NCI-H526 (cell line): ENCODE measurements around the gene CLEC11A.
"Not testable (repeated sequence)": the region's sequence is repeated elsewhere in the genome, so short reads cannot be mapped to it uniquely, and the experiment has no call there.

ENCODE experiments used
- DNase-seq, 2 experiments: peaks; one replicate each; lab custom pipeline; 2025; lab: John Stamatoyannopoulos, UW

CLEC11A gene

GRCh38 chr19:50756244-50756643, 33.1 kb downstream of the CLEC11A start:
- DNase-seq = not testable (repeated sequence)

- not testable (repeated sequence) for DNase-seq
These were observed 34.5 kb downstream of the CLEC11A start for GRCh38 chr19:50757624-50758023.

- not testable (repeated sequence) for DNase-seq
These were observed 35.9 kb downstream of the CLEC11A start for GRCh38 chr19:50759076-50759475.

GRCh38 chr19:50759886-50760285, 36.7 kb downstream of the CLEC11A start:
- peak in 1 of 2 experiments; percentile 10 for DNase-seq

GRCh38 chr19:50761501-50761900, 38.3 kb downstream of the CLEC11A start:
- not testable (repeated sequence) for DNase-seq

- not testable (repeated sequence) for DNase-seq
These were observed 40.4 kb downstream of the CLEC11A start for GRCh38 chr19:50763521-50763920.

GRCh38 chr19:50764409-50764808, 41.2 kb downstream of the CLEC11A start:
- no peak for DNase-seq

GRCh38 chr19:50766746-50767145, 43.6 kb downstream of the CLEC11A start:
- DNase-seq = not testable (repeated sequence)

GRCh38 chr19:50767263-50767662, 44.1 kb downstream of the CLEC11A start:
- DNase-seq = not testable (repeated sequence)

- no peak for DNase-seq
These were observed 45.1 kb downstream of the CLEC11A start for GRCh38 chr19:50768277-50768676.

- not testable (repeated sequence) for DNase-seq
These were observed 47.0 kb downstream of the CLEC11A start, which contains the start of gene GPR32 for GRCh38 chr19:50770164-50770563. TSS of gene GPR32 (plus strand) at chr19:50770464. CDS start at chr19:50770601, 137 bp downstream.

GRCh38 chr19:50770888-50771287, 47.7 kb downstream of the CLEC11A start:
- DNase-seq = no peak

GRCh38 chr19:50772476-50772875, 49.3 kb downstream of the CLEC11A start:
- peak in 1 of 2 experiments; percentile 38 for DNase-seq

- DNase-seq = not testable (repeated sequence)
These were observed 49.7 kb downstream of the CLEC11A start for GRCh38 chr19:50772912-50773311.

- not testable (repeated sequence) for DNase-seq
These were observed 50.3 kb downstream of the CLEC11A start for GRCh38 chr19:50773454-50773853.
